Lung (tissue), 12 donors: Measurements from ENCODE around the gene TMEM255A. TPM values are rescaled to one million over a fixed set of nuclear protein-coding genes. Genes with fewer than 3 reads are reported as not detected.

Source experiments
- ATAC-seq: fragments of 200-7000 bp; cut with Tn5 transposase; one replicate; pipeline ENCODE4 v1.9.1; 2020; ENCODE audit warnings: moderate number of reproducible peaks; ENCODE audit not compliant: insufficient read depth, low FRiP score
- DNase-seq, 3 donors: peaks; one replicate each; pipeline ENCODE4 v3.0.0-alpha.2; 2013 to 2017
- H3K27ac ChIP-seq, 2 donors: one replicate each; pipeline ENCODE4 v1.5.1; 2013; ENCODE audit warnings: mild to moderate bottlenecking in 2 of 2, moderate library complexity in 2 of 2, control low read depth in 1 of 2, inconsistent platforms in 1 of 2, low read depth in 1 of 2, low read length in 1 of 2
- H3K27me3 ChIP-seq, 3 donors: one replicate each; pipeline ENCODE4 v1.5.1; 2013; ENCODE audit warnings: low read length in 2 of 3; ENCODE audit not compliant: control insufficient read depth in 3 of 3, insufficient read depth in 3 of 3
- H3K36me3 ChIP-seq, 4 donors: one replicate each; pipeline ENCODE4 v1.5.1; 2013; ENCODE audit warnings: low read length in 4 of 4, mild to moderate bottlenecking in 1 of 4, moderate library complexity in 1 of 4; ENCODE audit not compliant: control insufficient read depth in 4 of 4, insufficient read depth in 4 of 4
- H3K4me1 ChIP-seq, 5 donors: one replicate each; pipeline ENCODE4 v1.5.1; 2013; ENCODE audit warnings: low read length in 5 of 5, mild to moderate bottlenecking in 2 of 5, moderate library complexity in 1 of 5; ENCODE audit not compliant: control insufficient read depth in 5 of 5, insufficient read depth in 5 of 5
- H3K4me3 ChIP-seq: one replicate; pipeline ENCODE4 v1.5.1; 2013; ENCODE audit warnings: mild to moderate bottlenecking, control low read depth, moderate library complexity
- H3K9ac ChIP-seq, 2 donors: one replicate each; pipeline ENCODE4 v1.5.1; 2013; ENCODE audit warnings: low read length in 2 of 2, control low read depth in 1 of 2; ENCODE audit not compliant: insufficient read depth in 1 of 2
- H3K9me3 ChIP-seq, 4 donors: one replicate each; pipeline ENCODE4 v1.5.1; 2013; ENCODE audit warnings: low read length in 3 of 4, mild to moderate bottlenecking in 1 of 4, moderate library complexity in 1 of 4; ENCODE audit not compliant: control insufficient read depth in 4 of 4, insufficient read depth in 3 of 4
- WGBS, 2 donors: extraction: QIAGEN DNeasy Blood & Tissue Kit; methylation state at CpG; one replicate each; pipeline ENCODE4 v1.1.7; 2013; 5-methylcytosine and 5-hydroxymethylcytosine counted together
- polyA plus RNA-seq, 2 donors: library from polyadenylated mRNA; stranded (reverse); fragments of 200-250 nt; gene quantifications; one replicate each; pipeline ENCODE4 v1.2.1, GENCODE V29; 2013
- total RNA-seq, 2 donors: library from RNA; depleted of rRNA in 1 of 2; stranded (reverse); fragments of >200 nt in 1 of 2; gene quantifications; one replicate each; pipeline ENCODE4 v1.2.1, GENCODE V29; 2014 to 2021
- TF ChIP-seq, protein P1 (sequence below): IDR thresholded peaks from 2 replicates; pipeline ENCODE4 v1.5.1; 2012; ENCODE audit warnings: mild to moderate bottlenecking; ENCODE audit errors: control extremely low read depth, extremely low read depth
- donor health status: control.
- donor health status: control.
- donor health status: Bipolar disorder and iron deficiency.
- donor health status: healthy.
- donor health status: DM: yes; HTN: yes; CAD: no.

The TMEM255A gene
- total and polyA plus RNA-seq, 4 donors = 0.20 to 0.80 (median 0.45) TPM

DNA sequence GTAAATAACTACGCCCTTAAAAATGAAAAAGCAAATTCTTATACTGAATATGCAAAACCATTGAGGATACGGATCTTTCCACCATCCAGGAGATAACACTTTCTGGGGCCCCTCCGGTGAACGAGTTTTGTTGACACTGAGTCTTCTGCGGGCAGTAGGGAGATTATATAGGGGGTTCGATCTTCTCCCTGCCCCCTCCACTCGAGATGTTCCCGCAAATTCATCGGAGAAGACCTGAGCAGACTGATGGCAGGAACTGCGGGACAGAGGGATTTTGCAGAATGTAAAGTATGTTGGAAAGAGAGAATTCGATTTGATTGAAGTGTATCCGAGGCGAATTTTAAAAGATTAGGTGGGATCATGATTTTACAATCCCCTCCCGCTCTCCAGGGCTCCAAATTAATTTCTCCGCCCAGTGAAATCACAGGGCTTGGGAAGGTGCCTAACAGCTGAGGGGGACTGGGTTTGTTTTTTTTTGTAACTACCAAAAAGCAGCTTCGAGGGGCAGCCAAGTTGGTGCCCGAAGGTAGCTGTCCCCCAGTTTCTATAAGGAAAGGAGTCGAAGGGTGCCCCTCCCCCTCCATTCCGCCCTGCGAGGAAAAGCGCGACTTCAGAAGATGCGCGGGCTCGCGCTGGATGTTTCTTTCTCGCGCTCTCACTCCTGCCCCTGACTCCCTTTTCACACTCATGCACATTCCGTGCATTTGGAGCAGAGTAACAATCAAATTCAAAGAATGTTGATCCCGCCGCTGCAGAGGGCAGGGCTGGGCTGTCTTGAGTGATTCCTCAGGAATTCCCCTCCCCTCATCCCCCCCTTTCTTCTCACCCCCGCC lies 1.2 kb downstream of the TMEM255A start:
- Histone ChIP-seq H3K27me3 (peaks cover 0 to 73% (median 57%) of the 10 kb centered on the region in 3 donors), H3K9ac (no peak overlapping the region), H3K4me3 (no peak overlapping the region), H3K4me1 (peaks cover 0 to 15% (median 0%) of the 10 kb centered on the region in 5 donors), H3K9me3 (peaks cover 0 to 4% (median 0%) of the 10 kb centered on the region in 4 donors), H3K27ac (no peak overlapping the region), H3K36me3 (no peaks in the 10 kb centered on the region)
- WGBS, 2 donors = 1 to 38% methylated on average over 26 to 32 of the region's 32 CpGs
- peak; percentile 16 to 29 (median 25) for DNase-seq
- no peak for ATAC-seq
- TF ChIP-seq, protein P1, sequence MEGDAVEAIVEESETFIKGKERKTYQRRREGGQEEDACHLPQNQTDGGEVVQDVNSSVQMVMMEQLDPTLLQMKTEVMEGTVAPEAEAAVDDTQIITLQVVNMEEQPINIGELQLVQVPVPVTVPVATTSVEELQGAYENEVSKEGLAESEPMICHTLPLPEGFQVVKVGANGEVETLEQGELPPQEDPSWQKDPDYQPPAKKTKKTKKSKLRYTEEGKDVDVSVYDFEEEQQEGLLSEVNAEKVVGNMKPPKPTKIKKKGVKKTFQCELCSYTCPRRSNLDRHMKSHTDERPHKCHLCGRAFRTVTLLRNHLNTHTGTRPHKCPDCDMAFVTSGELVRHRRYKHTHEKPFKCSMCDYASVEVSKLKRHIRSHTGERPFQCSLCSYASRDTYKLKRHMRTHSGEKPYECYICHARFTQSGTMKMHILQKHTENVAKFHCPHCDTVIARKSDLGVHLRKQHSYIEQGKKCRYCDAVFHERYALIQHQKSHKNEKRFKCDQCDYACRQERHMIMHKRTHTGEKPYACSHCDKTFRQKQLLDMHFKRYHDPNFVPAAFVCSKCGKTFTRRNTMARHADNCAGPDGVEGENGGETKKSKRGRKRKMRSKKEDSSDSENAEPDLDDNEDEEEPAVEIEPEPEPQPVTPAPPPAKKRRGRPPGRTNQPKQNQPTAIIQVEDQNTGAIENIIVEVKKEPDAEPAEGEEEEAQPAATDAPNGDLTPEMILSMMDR = no peak

DNA sequence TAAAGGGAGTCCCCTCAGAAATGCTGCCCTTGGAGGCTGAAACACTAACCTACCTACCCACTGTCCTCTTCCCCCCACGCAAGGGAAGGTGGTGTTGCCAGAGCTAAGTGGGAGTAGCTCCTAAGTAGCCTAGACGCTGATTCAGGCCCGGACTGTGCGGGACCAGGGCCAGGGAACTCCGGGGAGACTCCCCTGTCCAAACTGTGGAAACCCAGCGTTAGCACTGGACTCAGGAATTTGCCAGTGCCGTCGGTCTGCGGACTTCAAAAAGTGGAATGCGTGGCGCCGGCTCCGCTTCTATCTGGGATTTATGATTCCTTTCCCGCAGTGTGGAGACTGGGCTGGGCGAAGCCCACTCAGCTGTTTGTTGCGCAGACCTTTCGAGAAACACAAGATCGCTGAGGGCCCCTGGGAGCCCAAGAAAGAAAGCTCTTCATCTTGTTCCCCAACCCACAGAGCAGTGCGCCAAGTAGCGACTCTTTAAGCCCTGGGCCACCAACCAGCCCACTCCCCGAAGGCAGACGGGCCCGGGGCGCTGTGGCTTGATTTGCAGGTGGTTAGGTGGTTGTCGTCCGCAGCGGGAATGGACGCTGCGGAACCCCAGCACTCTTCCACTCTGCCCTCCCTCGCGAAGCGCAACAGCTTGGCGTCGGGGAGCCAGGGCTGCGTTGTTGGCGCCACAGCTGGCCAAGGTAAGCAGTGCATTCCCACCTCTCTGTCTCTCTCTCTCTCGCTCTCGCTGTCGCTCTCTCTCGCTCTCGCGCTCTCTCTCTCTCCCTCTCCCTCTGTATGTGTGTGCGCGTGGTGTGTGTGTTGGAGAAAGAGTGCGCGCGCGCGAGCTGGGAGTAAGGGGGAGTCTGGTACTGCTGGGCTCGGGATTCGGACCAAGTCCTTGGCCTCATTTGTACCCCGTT lies 2.0 kb downstream of the TMEM255A start:
- DNase-seq (peak; percentile 60 to 65 (median 63)), ATAC-seq (peak; percentile 79)
- Histone ChIP-seq H3K27ac (no peak overlapping the region), H3K36me3 (no peaks in the 10 kb centered on the region), H3K4me3 (peak overlapping the region; percentile 26), H3K9me3 (peaks cover 0 to 4% (median 0%) of the 10 kb centered on the region in 4 donors), H3K27me3 (peaks cover 0 to 71% (median 61%) of the 10 kb centered on the region in 3 donors), H3K9ac (no peak overlapping the region), H3K4me1 (peaks cover 0 to 15% (median 0%) of the 10 kb centered on the region in 5 donors)
- TF ChIP-seq, protein P1 = peak; percentile 14
- WGBS, 2 donors = 2 to 37% methylated on average over 33 to 52 of the region's 52 CpGs

DNA sequence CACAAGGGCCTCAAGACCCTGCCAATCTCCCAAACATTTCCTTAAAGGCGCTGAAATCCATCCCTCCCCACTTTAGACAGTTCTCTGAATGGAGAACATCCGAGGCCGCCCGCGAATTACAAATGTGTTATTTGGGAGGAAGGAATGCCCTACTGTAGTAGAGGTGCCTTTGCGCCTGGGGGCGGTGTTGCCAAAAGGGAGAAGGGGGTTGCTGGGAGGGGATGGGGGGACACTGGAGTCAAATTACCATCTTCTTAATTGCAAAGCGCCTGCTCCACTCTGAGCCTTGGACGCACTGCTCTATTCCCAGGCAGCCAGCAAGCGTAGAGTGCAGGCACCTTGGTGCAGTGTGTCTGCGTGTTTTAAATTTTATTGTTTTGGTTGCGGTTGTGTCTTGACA lies 2.7 kb downstream of the TMEM255A start:
- Histone ChIP-seq H3K36me3 (no peaks in the 10 kb centered on the region), H3K27ac (no peak overlapping the region), H3K9ac (no peak overlapping the region), H3K4me1 (peaks cover 0 to 15% (median 0%) of the 10 kb centered on the region in 5 donors), H3K27me3 (peaks cover 0 to 74% (median 63%) of the 10 kb centered on the region in 3 donors), H3K4me3 (no peak overlapping the region), H3K9me3 (peaks cover 0 to 4% (median 0%) of the 10 kb centered on the region in 4 donors)
- ATAC-seq (no peak), DNase-seq (peak; percentile 18 to 33 (median 26))
- 12 to 36% methylated on average over 11 to 12 of the region's 12 CpGs for WGBS, 2 donors
- TF ChIP-seq, protein P1 = no peak
